AG10803 (cell line): ENCODE measurements around the gene LRIT3.

ENCODE experiments used
- DNase-seq: peaks from one replicate; pipeline ENCODE4 v3.0.0; 2010; ENCODE audit warnings: low read depth
- H3K4me3 ChIP-seq: 2 replicates; pipeline ENCODE4 v1.5.1; 2011; ENCODE audit warnings: mild to moderate bottlenecking, low read length, control low read depth
- CTCF ChIP-seq: conservative IDR thresholded peaks from 2 replicates; pipeline ENCODE4 v1.5.1; 2011; ENCODE audit warnings: mild to moderate bottlenecking, low read length, control low read depth, inconsistent platforms

Gene LRIT3

GRCh38 chr4:109910256-109910655 is 62.3 kb downstream of the LRIT3 start:
- no peak for TF ChIP-seq CTCF
- no peak overlapping the region for H3K4me3 ChIP-seq
- DNase-seq, result no peak

- no peak within 1 kb of the TSS for H3K4me3 ChIP-seq
- TF ChIP-seq CTCF, result no peak
- peak; percentile 26 for DNase-seq
Measured at GRCh38 chr4:109912706-109913595, 65.0 kb downstream of the LRIT3 start, which contains the start of gene EGF. Gene EGF (plus strand): TSS chr4:109912883. CDS start chr4:109913336, 453 bp downstream.

- DNase-seq, result no peak
Measured at GRCh38 chr4:109913596-109914241, 65.8 kb downstream of the LRIT3 start.

GRCh38 chr4:109914322-109914721 is 66.4 kb downstream of the LRIT3 start:
- TF ChIP-seq CTCF, result no peak
- no peak for DNase-seq
- H3K4me3 ChIP-seq, result no peak overlapping the region

More at GRCh38 chr4:109913596-109914241, 65.8 kb downstream of the LRIT3 start:
- H3K4me3 ChIP-seq, result no peak overlapping the region
- TF ChIP-seq CTCF, result no peak

- no peak overlapping the region for H3K4me3 ChIP-seq
- TF ChIP-seq CTCF, result no peak
- DNase-seq, result no peak
Measured at GRCh38 chr4:109915385-109916026, 67.6 kb downstream of the LRIT3 start.

GRCh38 chr4:109916027-109916409 is 68.1 kb downstream of the LRIT3 start:
- H3K4me3 ChIP-seq, result no peak overlapping the region
- DNase-seq, result no peak
- TF ChIP-seq CTCF, result no peak
